ENCODE measurements around the gene LINC01488. TPM values are rescaled to one million over a fixed set of nuclear protein-coding genes. Genes with fewer than 3 reads are reported as not detected.

LINC01488 gene
- total RNA-seq, 2 donors from 2014 or later: not detected

DNA sequence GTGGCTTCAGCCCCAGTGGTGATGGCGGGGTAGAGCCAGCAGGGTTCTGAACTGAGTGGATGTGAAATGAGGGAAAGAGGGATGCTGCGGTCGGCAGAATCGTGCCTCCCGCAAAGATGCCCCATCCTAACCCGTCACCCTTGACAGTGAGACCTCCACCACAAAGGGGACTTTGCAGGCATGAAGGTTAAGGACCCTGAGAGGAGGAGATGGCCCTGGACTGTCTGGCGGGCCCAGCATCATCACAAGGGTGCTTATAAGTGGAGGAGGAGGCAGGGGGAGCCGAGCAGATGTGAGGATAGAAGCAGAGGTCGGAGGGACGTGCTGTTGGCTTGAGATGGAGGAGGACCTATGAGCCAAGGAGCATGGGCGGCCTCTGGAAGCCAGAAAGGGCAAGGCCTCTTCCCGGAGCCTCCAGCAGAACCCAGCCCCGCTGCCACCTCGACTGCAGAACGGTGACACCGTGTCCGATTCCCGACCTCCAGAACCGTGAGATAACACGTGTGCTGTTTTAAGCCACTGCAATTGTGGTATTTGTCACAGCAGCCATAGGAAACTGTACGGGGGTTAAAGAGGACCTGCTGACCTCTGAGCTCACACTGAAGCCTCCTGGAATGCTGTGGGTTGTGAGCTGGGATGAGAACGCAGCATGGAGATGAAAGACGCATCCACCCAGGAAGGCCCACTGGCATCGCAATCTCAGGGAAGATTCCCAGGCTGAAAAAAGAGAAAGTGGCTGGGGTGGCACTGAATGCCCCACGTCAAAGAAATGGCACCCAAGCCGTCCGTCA, 10.9 kb downstream of the LINC01488 start:
- no peak overlapping the region for H3K9ac ChIP-seq (ENCODE audit: low read depth in 2 of 2, low read length in 2 of 2)
- no peak for DNase-seq
- no peaks in the 10 kb centered on the region for H3K4me1 ChIP-seq
- no peaks in the 10 kb centered on the region for H3K36me3 ChIP-seq
- no peaks in the 10 kb centered on the region for H3K27me3 ChIP-seq
- no peak overlapping the region for H3K4me3 ChIP-seq
- TF ChIP-seq CTCF (IDR thresholded peaks at IDR 0.05): no peak
- intact Hi-C loops (cut with DNase I): no loop called here
- H3K9me3 ChIP-seq: no peaks in the 10 kb centered on the region
- H3K27ac ChIP-seq: no peak overlapping the region

- DNase-seq: no peak
- TF ChIP-seq CTCF (IDR thresholded peaks at IDR 0.05): no peak
- H3K9ac ChIP-seq (ENCODE audit: low read depth in 2 of 2, low read length in 2 of 2): no peak overlapping the region
Observed at GRCh38 chr11:69493931-69494821, 12.7 kb downstream of the LINC01488 start.

DNA sequence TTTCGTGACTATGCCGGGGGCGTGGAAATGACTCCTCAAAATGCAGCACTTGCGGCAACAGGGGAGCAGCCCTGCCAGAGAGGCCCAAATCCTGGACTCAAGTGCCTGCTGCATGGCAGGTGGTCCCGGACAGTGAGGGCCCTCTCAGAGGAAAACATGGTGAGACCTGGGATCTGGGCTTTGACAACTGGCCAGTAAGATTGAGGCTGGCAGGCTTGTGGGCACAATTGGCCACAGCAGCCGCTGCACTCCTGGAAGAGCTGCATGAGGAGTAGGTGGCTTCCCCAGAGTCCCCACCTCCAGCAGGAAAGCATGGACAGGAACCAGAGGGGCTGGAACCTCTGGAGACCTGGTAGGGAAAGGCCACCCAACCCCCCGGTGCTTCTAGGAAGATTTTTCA, 13.4 kb downstream of the LINC01488 start:
- TF ChIP-seq CTCF (IDR thresholded peaks at IDR 0.05): no peak
- H3K36me3 ChIP-seq: no peaks in the 10 kb centered on the region
- H3K9ac ChIP-seq (ENCODE audit: low read depth in 2 of 2, low read length in 2 of 2): no peak overlapping the region
- H3K27ac ChIP-seq: no peak overlapping the region
- intact Hi-C loops (cut with DNase I): no loop called here
- DNase-seq: no peak
- no peak overlapping the region for H3K4me3 ChIP-seq
- H3K4me1 ChIP-seq: no peaks in the 10 kb centered on the region
- no peaks in the 10 kb centered on the region for H3K27me3 ChIP-seq
- no peaks in the 10 kb centered on the region for H3K9me3 ChIP-seq

More at GRCh38 chr11:69493931-69494821, 12.7 kb downstream of the LINC01488 start:
- no peaks in the 10 kb centered on the region for H3K9me3 ChIP-seq
- no peaks in the 10 kb centered on the region for H3K27me3 ChIP-seq
- no peaks in the 10 kb centered on the region for H3K36me3 ChIP-seq
- H3K4me3 ChIP-seq: no peak overlapping the region
- no peak overlapping the region for H3K27ac ChIP-seq
- no peaks in the 10 kb centered on the region for H3K4me1 ChIP-seq
- intact Hi-C loops (cut with DNase I): no loop called here

GRCh38 chr11:69495441-69496201, 14.2 kb downstream of the LINC01488 start:
- Histone ChIP-seq H3K27ac (no peak overlapping the region), H3K9me3 (no peaks in the 10 kb centered on the region), H3K36me3 (no peaks in the 10 kb centered on the region), H3K4me3 (no peak overlapping the region), H3K4me1 (no peaks in the 10 kb centered on the region), H3K27me3 (no peaks in the 10 kb centered on the region), H3K9ac (ENCODE audit: low read depth in 2 of 2, low read length in 2 of 2) (no peak overlapping the region)
- intact Hi-C loops (cut with DNase I): no loop called here
- TF ChIP-seq CTCF (IDR thresholded peaks at IDR 0.05): no peak
- DNase-seq: no peak

GRCh38 chr11:69496202-69496557, 14.7 kb downstream of the LINC01488 start:
- DNase-seq: no peak
- Histone ChIP-seq H3K9ac (ENCODE audit: low read depth in 2 of 2, low read length in 2 of 2) (no peak overlapping the region), H3K4me3 (no peak overlapping the region), H3K36me3 (no peaks in the 10 kb centered on the region), H3K27ac (no peak overlapping the region), H3K9me3 (no peaks in the 10 kb centered on the region), H3K27me3 (no peaks in the 10 kb centered on the region), H3K4me1 (no peaks in the 10 kb centered on the region)
- TF ChIP-seq CTCF (IDR thresholded peaks at IDR 0.05): no peak
- intact Hi-C loops (cut with DNase I): no loop called here
